Prostate gland (tissue), 2 donors: Measurements from ENCODE around the gene NCOA1. TPM values are rescaled to one million over a fixed set of nuclear protein-coding genes. Genes with fewer than 3 reads are reported as not detected.

ENCODE experiments used
- DNase-seq: peaks from one replicate; pipeline ENCODE4 v3.0.0-alpha.2; 2019; ENCODE audit warnings: low spot score
- H3K27ac ChIP-seq, 2 donors: fragments of 200-600 bp; sonication (generic); 2 replicates each; pipeline ENCODE4 v1.5.1; 2017 to 2019
- H3K27me3 ChIP-seq: fragments of 200-600 bp; sonication (generic); replicated peaks from 2 replicates; pipeline ENCODE4 v1.5.1; 2019; ENCODE audit not compliant: insufficient read depth
- H3K36me3 ChIP-seq, 2 donors: fragments of 200-600 bp; sonication (generic); 1 replicate in 1 of 2; 2 replicates in 1 of 2; pipeline versions ENCODE4 v1.5.1 to v1.8.1; 2017 to 2019
- H3K4me1 ChIP-seq: fragments of 200-600 bp; sonication (generic); replicated peaks from 2 replicates; pipeline ENCODE4 v1.5.1; 2019
- H3K4me3 ChIP-seq, 2 donors: fragments of 200-600 bp; sonication (generic); 2 replicates each; pipeline ENCODE4 v1.5.1; 2017 to 2019
- H3K9me3 ChIP-seq: fragments of 200-600 bp; sonication (generic); 2 replicates; pipeline ENCODE4 v1.5.1; 2017
- POLR2A ChIP-seq: fragments of 450-650 bp; IDR thresholded peaks from one replicate; pipeline ENCODE4 v1.6.1; 2016; ENCODE audit warnings: antibody characterized with exemption, mild to moderate bottlenecking
- POLR2AphosphoS5 ChIP-seq: sonication (generic); formaldehyde crosslinking; IDR thresholded peaks from one replicate; pipeline ENCODE4 v1.6.1; 2017; ENCODE audit warnings: antibody characterized with exemption
- WGBS: methylation state at CpG from one replicate; pipeline ENCODE4 v1.1.5; 2018; 5-methylcytosine and 5-hydroxymethylcytosine counted together
- intact Hi-C: fragments of 100-400 bp; cut with DNase I; formaldehyde crosslinking; loops from one replicate; pipeline ENCODE4 v1.14.2; 2022
- total RNA-seq, 2 donors: library from RNA; depleted of rRNA; stranded (reverse); fragments of >200 nt; gene quantifications; one replicate each; pipeline ENCODE4 v1.1.0, GENCODE V29; 2016
- TF ChIP-seq, protein P1 (sequence below), 4 experiments: fragments of 200-600 bp in 2 of 4; fragments of 450-650 bp in 2 of 4; sonication (generic) in 2 of 4; IDR thresholded peaks; 1 replicate in 3 of 4; 2 replicates in 1 of 4; pipeline ENCODE4 v1.5.1; 2016 to 2019; ENCODE audit warnings: antibody characterized with exemption in 4 of 4, mild to moderate bottlenecking in 2 of 4, moderate library complexity in 2 of 4

The NCOA1 gene
- total RNA-seq, 2 donors from 2014 or later, result 24.9 to 72.4 TPM

DNA sequence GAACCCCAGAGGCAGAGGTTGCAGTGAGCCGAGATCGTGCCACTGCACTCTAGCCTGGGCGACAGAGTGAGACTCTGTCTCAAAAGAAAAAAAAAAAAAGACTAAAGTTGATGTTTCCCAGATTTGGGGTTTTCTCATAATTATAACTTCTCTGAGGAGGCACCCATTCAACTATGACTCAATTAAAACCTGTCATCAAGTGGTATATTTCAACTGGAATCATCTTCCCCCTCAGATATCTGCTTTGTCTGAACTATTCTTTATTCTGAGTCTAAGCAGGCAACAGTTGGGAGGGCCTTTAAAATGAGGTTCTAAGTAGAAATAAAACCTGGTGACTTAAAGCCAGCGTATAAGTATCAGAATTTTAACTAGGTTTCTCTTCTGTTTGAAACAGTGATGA is 213.6 kb downstream of the NCOA1 start:
- Histone ChIP-seq H3K27ac (no peak overlapping the region), H3K4me1 (no peaks in the 10 kb centered on the region), H3K27me3 (no peaks in the 10 kb centered on the region), H3K36me3 (peaks cover 0 to 5% of the 10 kb centered on the region in 2 donors), H3K4me3 (no peak overlapping the region), H3K9me3 (no peaks in the 10 kb centered on the region)
- intact Hi-C loops, result no loop called here
- DNase-seq, result no peak
- WGBS, result 98% methylated on average over 4 of the region's 4 CpGs
- TF ChIP-seq POLR2A, result no peak
- TF ChIP-seq, protein P1, sequence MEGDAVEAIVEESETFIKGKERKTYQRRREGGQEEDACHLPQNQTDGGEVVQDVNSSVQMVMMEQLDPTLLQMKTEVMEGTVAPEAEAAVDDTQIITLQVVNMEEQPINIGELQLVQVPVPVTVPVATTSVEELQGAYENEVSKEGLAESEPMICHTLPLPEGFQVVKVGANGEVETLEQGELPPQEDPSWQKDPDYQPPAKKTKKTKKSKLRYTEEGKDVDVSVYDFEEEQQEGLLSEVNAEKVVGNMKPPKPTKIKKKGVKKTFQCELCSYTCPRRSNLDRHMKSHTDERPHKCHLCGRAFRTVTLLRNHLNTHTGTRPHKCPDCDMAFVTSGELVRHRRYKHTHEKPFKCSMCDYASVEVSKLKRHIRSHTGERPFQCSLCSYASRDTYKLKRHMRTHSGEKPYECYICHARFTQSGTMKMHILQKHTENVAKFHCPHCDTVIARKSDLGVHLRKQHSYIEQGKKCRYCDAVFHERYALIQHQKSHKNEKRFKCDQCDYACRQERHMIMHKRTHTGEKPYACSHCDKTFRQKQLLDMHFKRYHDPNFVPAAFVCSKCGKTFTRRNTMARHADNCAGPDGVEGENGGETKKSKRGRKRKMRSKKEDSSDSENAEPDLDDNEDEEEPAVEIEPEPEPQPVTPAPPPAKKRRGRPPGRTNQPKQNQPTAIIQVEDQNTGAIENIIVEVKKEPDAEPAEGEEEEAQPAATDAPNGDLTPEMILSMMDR (IDR thresholded peaks at IDR 0.05), result no peak
- TF ChIP-seq POLR2AphosphoS5, result no peak

DNA sequence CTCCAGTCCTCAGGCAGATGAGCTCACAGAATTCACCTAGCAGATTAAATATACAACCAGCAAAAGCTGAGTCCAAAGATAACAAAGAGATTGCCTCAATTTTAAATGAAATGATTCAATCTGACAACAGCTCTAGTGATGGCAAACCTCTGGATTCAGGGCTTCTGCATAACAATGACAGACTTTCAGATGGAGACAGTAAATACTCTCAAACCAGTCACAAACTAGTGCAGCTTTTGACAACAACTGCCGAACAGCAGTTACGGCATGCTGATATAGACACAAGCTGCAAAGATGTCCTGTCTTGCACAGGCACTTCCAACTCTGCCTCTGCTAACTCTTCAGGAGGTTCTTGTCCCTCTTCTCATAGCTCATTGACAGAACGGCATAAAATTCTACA is 216.1 kb downstream of the NCOA1 start:
- Histone ChIP-seq H3K27me3 (no peaks in the 10 kb centered on the region), H3K4me1 (no peaks in the 10 kb centered on the region), H3K4me3 (no peak overlapping the region), H3K36me3 (peaks cover 0 to 5% of the 10 kb centered on the region in 2 donors), H3K27ac (no peak overlapping the region), H3K9me3 (no peaks in the 10 kb centered on the region)
- DNase-seq, result no peak
- intact Hi-C loops, result no loop called here
- WGBS, result 95% methylated on average over 3 of the region's 3 CpGs
- TF ChIP-seq POLR2A, result no peak
- TF ChIP-seq POLR2AphosphoS5, result no peak
- TF ChIP-seq, protein P1 (IDR thresholded peaks at IDR 0.05), result no peak

DNA sequence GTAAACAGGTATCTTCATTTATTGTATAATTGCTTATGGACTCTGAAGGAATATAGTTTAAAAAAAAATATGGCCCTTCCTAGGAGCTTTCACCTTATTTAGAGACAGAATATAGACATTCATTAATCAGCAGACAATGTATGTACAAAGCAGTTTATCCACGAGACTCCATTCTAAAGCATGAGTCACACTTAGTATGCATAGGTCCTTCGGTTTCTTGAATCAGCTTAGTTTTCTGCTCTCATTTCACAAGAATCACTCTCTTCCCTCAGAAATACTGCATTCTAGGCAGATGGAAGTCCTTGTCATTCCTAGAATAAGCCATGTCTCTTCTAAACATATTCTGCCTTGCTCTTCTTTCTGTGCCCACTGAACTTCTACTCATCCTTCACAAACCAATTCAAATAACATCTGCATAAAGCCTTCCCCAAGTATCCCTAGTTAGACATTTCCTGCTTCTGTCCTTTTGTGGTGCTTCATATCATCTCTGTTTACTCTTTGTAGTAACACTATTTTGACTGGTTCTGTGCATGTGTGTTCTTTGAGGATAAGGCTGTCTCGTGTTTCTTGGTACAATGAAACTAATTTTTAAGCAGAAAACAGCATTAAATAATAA is 217.6 kb downstream of the NCOA1 start:
- Histone ChIP-seq H3K36me3 (peaks cover 0 to 5% of the 10 kb centered on the region in 2 donors), H3K27me3 (no peaks in the 10 kb centered on the region), H3K27ac (no peak overlapping the region), H3K9me3 (no peaks in the 10 kb centered on the region), H3K4me3 (no peak overlapping the region), H3K4me1 (no peaks in the 10 kb centered on the region)
- 78% methylated on average over 3 of the region's 3 CpGs for WGBS
- no peak for TF ChIP-seq POLR2AphosphoS5
- TF ChIP-seq, protein P1 (IDR thresholded peaks at IDR 0.05), result no peak
- TF ChIP-seq POLR2A, result no peak
- intact Hi-C loops, result no loop called here
- DNase-seq, result no peak

DNA sequence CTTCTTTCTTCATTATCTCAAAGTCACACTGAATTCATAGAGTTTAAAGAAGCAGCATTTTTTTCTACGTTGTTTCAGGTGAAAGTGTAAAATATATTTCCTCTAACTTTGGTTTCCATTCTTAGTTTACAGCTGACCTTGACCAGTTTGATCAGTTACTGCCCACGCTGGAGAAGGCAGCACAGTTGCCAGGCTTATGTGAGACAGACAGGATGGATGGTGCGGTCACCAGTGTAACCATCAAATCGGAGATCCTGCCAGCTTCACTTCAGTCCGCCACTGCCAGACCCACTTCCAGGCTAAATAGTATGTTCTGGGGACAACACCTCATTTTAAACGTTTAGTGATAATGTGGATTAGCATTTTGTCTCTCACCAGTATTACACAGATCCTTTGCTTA is 219.8 kb downstream of the NCOA1 start:
- TF ChIP-seq POLR2AphosphoS5 (no peak), POLR2A (no peak)
- TF ChIP-seq, protein P1 (IDR thresholded peaks at IDR 0.05), result no peak
- Histone ChIP-seq H3K4me3 (no peak overlapping the region), H3K9me3 (no peaks in the 10 kb centered on the region), H3K27me3 (no peaks in the 10 kb centered on the region), H3K36me3 (peaks cover 0 to 5% of the 10 kb centered on the region in 2 donors), H3K4me1 (no peaks in the 10 kb centered on the region), H3K27ac (no peak overlapping the region)
- WGBS, result 95% methylated on average over 6 of the region's 6 CpGs
- intact Hi-C loops, result no loop called here
- no peak for DNase-seq

DNA sequence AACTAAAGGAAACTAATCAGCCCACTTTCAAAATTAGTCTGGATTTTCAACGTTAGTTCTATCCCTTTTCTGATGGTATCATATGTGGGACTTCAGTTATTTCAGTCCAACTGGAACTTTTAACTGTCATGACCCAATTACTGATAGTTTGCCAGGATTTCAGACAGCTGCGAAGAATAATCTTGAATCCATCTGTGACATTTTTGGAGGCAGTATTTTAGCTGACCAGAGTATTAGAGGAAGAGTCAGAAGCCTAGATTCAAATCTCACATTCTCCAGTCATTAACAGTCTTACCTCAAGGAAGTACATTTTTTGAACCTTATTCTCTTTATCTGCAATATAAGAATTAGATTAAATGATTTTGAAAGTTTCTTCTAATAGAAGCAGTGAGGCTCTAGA is 220.8 kb downstream of the NCOA1 start:
- DNase-seq, result no peak
- intact Hi-C loops, result no loop called here
- no peaks in the 10 kb centered on the region for H3K27me3 ChIP-seq
- no peaks in the 10 kb centered on the region for H3K4me1 ChIP-seq
- no peak overlapping the region for H3K27ac ChIP-seq
- H3K9me3 ChIP-seq, result no peaks in the 10 kb centered on the region
- peaks cover 0 to 1% of the 10 kb centered on the region in 2 donors for H3K36me3 ChIP-seq
- no peak overlapping the region for H3K4me3 ChIP-seq
- no peak for TF ChIP-seq POLR2AphosphoS5
- no peak for TF ChIP-seq POLR2A
- TF ChIP-seq, protein P1 (IDR thresholded peaks at IDR 0.05), result no peak
- 45% methylated on average over 2 of the region's 2 CpGs for WGBS
